HCT116 (cell line): ENCODE results near the gene PLEKHJ1.

Experiments
- TCF7L2 ChIP-seq: IDR thresholded peaks from 2 replicates; pipeline ENCODE4 v1.7.0; 2011; ENCODE audit warnings: borderline replicate concordance, inconsistent platforms; ENCODE audit not compliant: insufficient read depth, insufficient read length; ENCODE audit errors: extremely low read depth
- YY1 ChIP-seq: IDR thresholded peaks from 2 replicates; pipeline ENCODE4 v1.6.1; 2011; ENCODE audit warnings: low read length, low read depth, moderate library complexity, mild to moderate bottlenecking; ENCODE audit not compliant: insufficient replicate concordance; ENCODE audit errors: extremely low read depth
- TF ChIP-seq, protein P1 (sequence below), 3 experiments: fragments of 200-600 bp in 1 of 3; sonication (generic) in 1 of 3; IDR thresholded peaks in 2 of 3; conservative IDR thresholded peaks in 1 of 3; 2 replicates each; pipeline ENCODE4 v1.5.1; 2012 to 2017; ENCODE audit warnings: low read depth in 2 of 3, low read length in 2 of 3, antibody characterized with exemption in 1 of 3, borderline replicate concordance in 1 of 3, control low read depth in 1 of 3, mild to moderate bottlenecking in 1 of 3, mixed read lengths in 1 of 3, mixed run types in 1 of 3, moderate library complexity in 1 of 3; ENCODE audit not compliant: insufficient read depth in 1 of 3

DNA sequence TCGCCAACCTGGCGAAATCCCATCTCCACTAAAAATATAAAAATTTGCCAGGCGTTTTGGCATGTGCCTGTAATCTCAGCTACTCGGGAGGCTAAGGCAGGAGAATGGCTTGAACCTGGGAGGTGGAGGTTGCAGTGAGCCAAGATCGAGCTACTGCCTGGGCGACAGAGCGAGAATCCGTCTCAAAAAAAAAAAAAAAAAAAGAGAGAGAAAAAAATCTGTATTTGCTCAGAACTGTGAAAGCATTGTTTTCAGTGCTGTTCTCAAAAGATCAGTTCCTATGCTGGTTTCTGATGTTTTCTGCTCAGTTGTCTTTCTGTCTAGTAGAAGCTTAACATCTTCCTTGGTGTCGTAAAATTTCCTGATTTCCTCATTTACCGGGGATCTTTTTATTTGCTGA is 3.0 kb upstream of the PLEKHJ1 start:
- no peak for TF ChIP-seq TCF7L2
- TF ChIP-seq, protein P1, sequence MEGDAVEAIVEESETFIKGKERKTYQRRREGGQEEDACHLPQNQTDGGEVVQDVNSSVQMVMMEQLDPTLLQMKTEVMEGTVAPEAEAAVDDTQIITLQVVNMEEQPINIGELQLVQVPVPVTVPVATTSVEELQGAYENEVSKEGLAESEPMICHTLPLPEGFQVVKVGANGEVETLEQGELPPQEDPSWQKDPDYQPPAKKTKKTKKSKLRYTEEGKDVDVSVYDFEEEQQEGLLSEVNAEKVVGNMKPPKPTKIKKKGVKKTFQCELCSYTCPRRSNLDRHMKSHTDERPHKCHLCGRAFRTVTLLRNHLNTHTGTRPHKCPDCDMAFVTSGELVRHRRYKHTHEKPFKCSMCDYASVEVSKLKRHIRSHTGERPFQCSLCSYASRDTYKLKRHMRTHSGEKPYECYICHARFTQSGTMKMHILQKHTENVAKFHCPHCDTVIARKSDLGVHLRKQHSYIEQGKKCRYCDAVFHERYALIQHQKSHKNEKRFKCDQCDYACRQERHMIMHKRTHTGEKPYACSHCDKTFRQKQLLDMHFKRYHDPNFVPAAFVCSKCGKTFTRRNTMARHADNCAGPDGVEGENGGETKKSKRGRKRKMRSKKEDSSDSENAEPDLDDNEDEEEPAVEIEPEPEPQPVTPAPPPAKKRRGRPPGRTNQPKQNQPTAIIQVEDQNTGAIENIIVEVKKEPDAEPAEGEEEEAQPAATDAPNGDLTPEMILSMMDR (IDR thresholded peaks at IDR 0.05 in 2 of 3, conservative IDR thresholded peaks at IDR 0.05 in 1 of 3; ENCODE audit: borderline replicate concordance in 1 of 3, insufficient read depth in 1 of 3, low read depth in 2 of 3, low read length in 2 of 3) = no peak
- TF ChIP-seq YY1 = no peak
